Psoas muscle (tissue), 8 donors: ENCODE results near the gene RNU7-1. TPM values are rescaled to one million over a fixed set of nuclear protein-coding genes. Genes with fewer than 3 reads are reported as not detected.
A peak's percentile ranks its signal among the peaks of the same experiment; 100 is the strongest.

Source experiments
- ATAC-seq, 4 donors: fragments of 200-7000 bp; cut with Tn5 transposase; one replicate each; pipeline ENCODE4 v1.9.1; 2020; ENCODE audit warnings: moderate library complexity in 3 of 4, mild to moderate bottlenecking in 2 of 4
- DNase-seq, 2 donors: peaks; one replicate each; pipeline ENCODE4 v3.0.0-alpha.2; 2020
- H3K27ac ChIP-seq: fragments of 200-600 bp; one replicate; pipeline ENCODE4 v1.8.0; 2022
- H3K27me3 ChIP-seq, 3 donors: fragments of 200-600 bp in 1 of 3; one replicate each; pipeline versions ENCODE4 v1.6.1 to v1.8.0; 2013 to 2022; ENCODE audit warnings: low read length in 2 of 3, mild to moderate bottlenecking in 2 of 3, moderate library complexity in 1 of 3; ENCODE audit not compliant: insufficient read depth in 3 of 3
- H3K36me3 ChIP-seq, 2 donors: fragments of 200-600 bp in 1 of 2; one replicate each; pipeline versions ENCODE4 v1.6.1 to v1.8.0; 2013 to 2022; ENCODE audit warnings: low read depth in 1 of 2, mild to moderate bottlenecking in 1 of 2, moderate library complexity in 1 of 2; ENCODE audit not compliant: insufficient read depth in 1 of 2
- H3K4me1 ChIP-seq: fragments of 200-600 bp; one replicate; pipeline ENCODE4 v1.8.0; 2022
- H3K4me3 ChIP-seq: fragments of 200-600 bp; one replicate; pipeline ENCODE4 v1.8.0; 2022; ENCODE audit warnings: mild to moderate bottlenecking
- H3K9me3 ChIP-seq: fragments of 200-600 bp; one replicate; pipeline ENCODE4 v1.8.0; 2022
- CTCF ChIP-seq: fragments of 200-600 bp; IDR thresholded peaks from one replicate; pipeline ENCODE4 v1.8.0; 2022; ENCODE audit warnings: antibody characterized with exemption
- WGBS, 3 donors: extraction: QIAGEN DNeasy Blood & Tissue Kit; methylation state at CpG; one replicate each; pipeline versions ENCODE4 v1.1.6 to v1.1.7; 2013; 5-methylcytosine and 5-hydroxymethylcytosine counted together
- intact Hi-C, 2 donors: fragments of 100-400 bp; cut with DNase I; formaldehyde crosslinking; loops; one replicate each; pipeline versions ENCODE4 v1.11.0 to v1.14.2; 2022
- polyA plus RNA-seq, 3 donors: library from polyadenylated mRNA; stranded (reverse); fragments of 200-250 nt; gene quantifications; one replicate each; pipeline ENCODE4 v1.2.3, GENCODE V29; 2013
- total RNA-seq, 4 donors: library from RNA; stranded (reverse); fragmentation: NEBNext Ultra II Directional in 2 of 4; extraction: Animal tissue kit (Norgen Biotek cat#: 25700) in 2 of 4; gene quantifications; one replicate each; pipeline versions ENCODE4 v1.2.1 to v1.2.4, GENCODE V29; 2021 to 2023
- donor health status: healthy with polysubstance abuse.
- donor health status: DM: no; HTN: no; CAD: no; lungs with moderate emphysema.
- donor health status: Bipolar disorder and iron deficiency.
- donor health status: healthy.
- donor health status: DM: yes; HTN: yes; CAD: no.
- donor health status: DM: no; HTN: no; CAD: no.
- donor health status: DM: no; HTN: no; CAD: no.
- donor health status: DM: yes; HTN: yes; CAD: no.

Gene RNU7-1
- total and polyA plus RNA-seq, 7 donors = not detected

- intact Hi-C loops = loop anchor here in 1 of 2 donors (5.0 kb wide), 1 partner anchor 52 kb away; the partner anchor contains the start of gene LPCAT3
- ATAC-seq = no peak
- Histone ChIP-seq H3K4me3 (no peak overlapping the region), H3K27ac (peak overlapping the region; percentile 85), H3K27me3 (no peaks in the 10 kb centered on the region), H3K4me1 (peaks cover 29% of the 10 kb centered on the region), H3K9me3 (no peaks in the 10 kb centered on the region), H3K36me3 (peaks cover 18 to 47% of the 10 kb centered on the region in 2 donors)
- no peak for TF ChIP-seq CTCF
- DNase-seq = no peak
- 75 to 80% (median 78%) methylated on average over 4 of the region's 4 CpGs for WGBS, 3 donors
Measured at GRCh38 chr12:6965714-6966113, 22.1 kb downstream of the RNU7-1 start.

DNA sequence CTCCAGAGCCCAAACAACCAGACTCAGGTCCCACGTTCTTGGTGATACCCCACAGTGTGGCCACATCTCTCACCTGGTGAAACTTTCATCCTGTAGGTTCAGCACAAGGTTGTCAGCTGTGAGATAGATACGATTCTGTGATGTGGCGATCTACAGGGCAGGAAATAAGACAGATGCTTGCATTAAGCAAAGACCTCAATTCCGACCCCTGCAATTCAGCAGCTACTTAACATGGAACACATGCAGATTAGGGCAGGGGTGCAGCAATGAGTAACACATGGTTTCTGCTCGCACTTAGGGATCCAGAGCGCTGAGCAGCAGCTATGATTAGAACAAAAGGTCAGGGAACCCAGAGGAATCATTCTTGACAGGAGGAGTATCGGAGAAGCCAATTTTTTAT, 22.7 kb downstream of the RNU7-1 start:
- Histone ChIP-seq H3K9me3 (no peaks in the 10 kb centered on the region), H3K4me3 (no peak overlapping the region), H3K36me3 (peaks cover 18 to 47% of the 10 kb centered on the region in 2 donors), H3K27me3 (no peaks in the 10 kb centered on the region), H3K4me1 (peaks cover 24% of the 10 kb centered on the region), H3K27ac (no peak overlapping the region)
- no peak for DNase-seq
- no peak for ATAC-seq
- no peak for TF ChIP-seq CTCF
- WGBS, 3 donors = 84 to 85% (median 84%) methylated on average over 7 of the region's 7 CpGs
- intact Hi-C loops = loop anchor here in 1 of 2 donors (5.0 kb wide), 1 partner anchor 51 kb away; the partner anchor contains the start of gene LPCAT3

DNA sequence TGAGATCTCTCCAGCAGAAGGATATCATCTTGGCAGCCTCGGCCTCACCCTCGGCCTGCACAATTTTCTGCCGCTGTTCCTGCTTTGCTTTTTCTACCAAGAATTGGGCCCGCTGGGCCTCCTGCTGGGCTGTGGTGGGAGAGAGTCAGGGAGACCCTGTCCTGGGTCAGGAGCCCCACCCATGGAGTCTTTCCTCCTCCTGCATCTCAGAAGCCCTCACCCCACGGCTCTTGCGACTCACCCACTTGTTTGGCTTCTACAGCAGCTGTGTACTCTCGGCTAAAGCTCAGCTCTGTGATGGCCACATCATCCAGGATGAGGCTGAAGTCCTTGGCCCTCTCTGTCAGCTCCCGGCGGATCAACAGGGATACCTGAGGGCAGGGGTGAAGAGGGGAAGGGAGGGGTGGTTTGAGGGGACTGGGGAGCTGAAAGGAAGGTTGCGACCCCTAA, 24.1 kb downstream of the RNU7-1 start:
- Histone ChIP-seq H3K27me3 (no peaks in the 10 kb centered on the region), H3K4me3 (no peak overlapping the region), H3K4me1 (peaks cover 32% of the 10 kb centered on the region), H3K9me3 (no peaks in the 10 kb centered on the region), H3K27ac (no peak overlapping the region), H3K36me3 (peaks cover 18 to 47% of the 10 kb centered on the region in 2 donors)
- ATAC-seq = no peak
- no peak for DNase-seq
- WGBS, 3 donors = 86 to 91% (median 90%) methylated on average over 10 of the region's 10 CpGs
- no peak for TF ChIP-seq CTCF
- intact Hi-C loops = loop anchor here in 1 of 2 donors (5.0 kb wide), 1 partner anchor 50 kb away; the partner anchor contains the start of gene LPCAT3

GRCh38 chr12:6968426-6968825, 24.8 kb downstream of the RNU7-1 start:
- Histone ChIP-seq H3K9me3 (no peaks in the 10 kb centered on the region), H3K4me3 (peak overlapping the region; percentile 90), H3K27me3 (no peaks in the 10 kb centered on the region), H3K36me3 (peaks cover 18 to 47% of the 10 kb centered on the region in 2 donors), H3K27ac (no peak overlapping the region), H3K4me1 (peaks cover 36% of the 10 kb centered on the region)
- 82 to 92% (median 83%) methylated on average over 9 of the region's 9 CpGs for WGBS, 3 donors
- TF ChIP-seq CTCF = no peak
- intact Hi-C loops = loop anchor here in 1 of 2 donors (5.0 kb wide), 1 partner anchor 49 kb away; the partner anchor contains the start of gene LPCAT3
- DNase-seq (no peak), ATAC-seq (no peak)

GRCh38 chr12:6970096-6970527, 26.5 kb downstream of the RNU7-1 start:
- peak; percentile 14 to 60 (median 28) for ATAC-seq
- peak in 1 of 2 donors; percentile 78 for DNase-seq
- Histone ChIP-seq H3K4me3 (peak overlapping the region; percentile 90), H3K9me3 (no peaks in the 10 kb centered on the region), H3K4me1 (peaks cover 32% of the 10 kb centered on the region), H3K27me3 (no peaks in the 10 kb centered on the region), H3K36me3 (peaks cover 23 to 55% of the 10 kb centered on the region in 2 donors), H3K27ac (peak overlapping the region; percentile 94)
- no peak for TF ChIP-seq CTCF
- WGBS, 3 donors = 0 to 1% (median 0%) methylated on average over 27 to 31 of the region's 31 CpGs
- intact Hi-C loops = loop anchor here in 1 of 2 donors (1.0 kb wide), 1 partner anchor 26 kb away; the partner anchor contains the start of gene C12orf57
